HG03066 (cell line): ENCODE results near the gene CDH19.

Source experiments
- ATAC-seq: cut with Tn5 transposase; IDR thresholded peaks from one replicate; pipeline ENCODE4 v1.9.1; 2021; ENCODE audit warnings: low read depth; ENCODE audit not compliant: unreplicated experiment

The CDH19 gene

DNA sequence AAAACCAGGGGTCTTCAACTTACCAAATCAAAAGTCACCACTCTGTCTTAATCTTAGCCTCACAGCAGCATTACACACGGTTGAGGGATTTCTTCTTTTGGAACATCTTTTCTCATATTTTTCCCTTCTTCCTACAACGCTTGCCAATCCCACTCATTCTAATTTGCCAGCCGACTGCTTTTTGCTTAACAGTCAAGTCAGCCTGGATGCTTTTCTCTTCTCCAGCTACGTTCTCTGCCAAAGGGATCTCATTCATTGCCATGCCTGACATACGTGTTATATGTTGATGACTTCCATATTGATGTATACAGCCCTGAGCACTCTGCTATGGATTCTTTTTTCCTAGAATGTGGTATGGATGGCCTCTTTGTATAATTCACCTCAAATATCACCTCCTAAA lies 37.3 kb downstream of the CDH19 start:
- no peak for ATAC-seq

GRCh38 chr18:66564236-66564635 lies 39.7 kb downstream of the CDH19 start:
- ATAC-seq, result no peak

GRCh38 chr18:66562279-66562678 lies 41.6 kb downstream of the CDH19 start:
- no peak for ATAC-seq

- ATAC-seq, result no peak
Observed at GRCh38 chr18:66560094-66560493, 43.8 kb downstream of the CDH19 start.

GRCh38 chr18:66558773-66559172 lies 45.1 kb downstream of the CDH19 start:
- no peak for ATAC-seq

- no peak for ATAC-seq
Observed at GRCh38 chr18:66557091-66557490, 46.8 kb downstream of the CDH19 start.

DNA sequence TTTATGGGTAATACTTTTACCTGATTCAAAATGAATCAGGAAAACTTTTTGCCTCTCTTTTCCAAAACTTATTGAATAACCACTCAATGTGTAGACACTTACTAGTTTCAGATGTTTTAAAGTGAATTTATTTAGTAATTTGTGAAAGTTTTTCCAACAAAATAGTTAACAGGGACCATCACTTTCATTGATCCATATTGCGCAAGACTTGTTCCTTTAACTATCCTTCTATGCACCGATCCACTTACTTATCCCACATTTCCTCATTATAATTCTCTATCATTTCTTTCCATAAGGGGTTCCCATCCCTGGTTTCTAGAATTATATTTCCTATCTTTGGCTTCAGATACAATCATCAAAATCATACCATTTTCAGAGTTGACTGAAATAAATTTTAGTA lies 48.3 kb downstream of the CDH19 start:
- ATAC-seq, result no peak

- ATAC-seq, result no peak
Observed at GRCh38 chr18:66553824-66554223, 50.1 kb downstream of the CDH19 start.

DNA sequence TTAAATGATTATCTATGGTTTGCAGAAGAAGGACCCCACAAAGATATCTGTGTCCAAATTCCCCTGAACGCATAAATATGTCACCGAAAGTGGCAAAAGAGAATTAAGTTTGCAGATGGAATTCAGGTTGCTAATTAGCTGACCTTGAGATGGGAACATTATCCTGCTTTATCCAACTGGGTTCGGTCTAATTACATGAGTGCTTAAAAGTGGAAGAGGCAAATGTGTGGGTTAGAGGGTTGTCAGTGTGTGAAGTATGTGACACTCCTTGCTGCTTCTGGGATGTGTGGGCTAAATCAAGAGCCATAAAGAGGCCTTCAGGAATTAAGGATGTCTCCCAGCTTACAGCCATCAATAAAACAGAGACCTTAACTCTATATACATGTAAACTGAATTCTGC lies 53.5 kb downstream of the CDH19 start:
- ATAC-seq, result no peak

- no peak for ATAC-seq
Observed at GRCh38 chr18:66548747-66549146, 55.1 kb downstream of the CDH19 start.

DNA sequence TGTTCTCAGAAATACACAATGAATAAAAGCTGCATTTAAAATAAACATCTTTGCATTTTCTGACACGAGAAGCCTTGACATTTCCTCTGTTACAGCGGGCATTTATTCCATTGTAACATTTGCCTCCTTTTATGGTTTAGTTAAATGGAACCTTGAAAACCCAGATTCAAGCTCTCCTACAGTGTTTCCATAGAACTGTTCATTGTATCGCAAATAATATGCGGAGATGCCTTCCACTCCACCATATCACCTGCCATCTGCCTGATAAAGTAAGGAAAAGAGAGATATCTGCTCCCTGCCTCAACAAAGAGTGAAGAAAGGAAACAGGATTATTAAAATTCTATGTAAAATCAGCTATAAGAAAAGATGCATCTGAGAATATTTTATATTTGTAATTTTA lies 69.8 kb downstream of the CDH19 start:
- ATAC-seq, result no peak

- ATAC-seq, result no peak
Observed at GRCh38 chr18:66533693-66534092, 70.2 kb downstream of the CDH19 start.

GRCh38 chr18:66523219-66523991 lies 80.5 kb downstream of the CDH19 start:
- ATAC-seq, result no peak

DNA sequence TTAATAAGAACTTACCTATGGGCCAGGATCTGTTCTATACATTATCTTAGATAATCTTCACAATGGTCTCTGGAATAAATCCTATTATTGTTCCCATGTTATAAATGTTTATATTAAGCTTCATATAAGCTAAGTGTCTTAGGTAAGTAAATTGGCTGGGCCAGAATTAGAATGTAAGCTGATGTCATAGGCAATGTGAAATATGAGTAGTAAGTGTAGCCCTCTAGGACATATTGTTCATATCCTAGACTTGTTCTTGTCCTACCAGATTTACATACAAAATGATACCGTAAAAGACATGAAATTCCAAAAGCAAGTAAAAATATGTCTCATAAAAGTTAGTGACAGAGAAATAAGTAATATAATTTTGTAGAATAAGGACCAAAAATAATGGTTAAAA lies 89.9 kb downstream of the CDH19 start:
- no peak for ATAC-seq

- ATAC-seq, result no peak
Observed at GRCh38 chr18:66511792-66512191, 92.1 kb downstream of the CDH19 start.

- ATAC-seq, result no peak
Observed at GRCh38 chr18:66511289-66511688, 92.6 kb downstream of the CDH19 start.

GRCh38 chr18:66510357-66511045 lies 93.4 kb downstream of the CDH19 start:
- no peak for ATAC-seq

DNA sequence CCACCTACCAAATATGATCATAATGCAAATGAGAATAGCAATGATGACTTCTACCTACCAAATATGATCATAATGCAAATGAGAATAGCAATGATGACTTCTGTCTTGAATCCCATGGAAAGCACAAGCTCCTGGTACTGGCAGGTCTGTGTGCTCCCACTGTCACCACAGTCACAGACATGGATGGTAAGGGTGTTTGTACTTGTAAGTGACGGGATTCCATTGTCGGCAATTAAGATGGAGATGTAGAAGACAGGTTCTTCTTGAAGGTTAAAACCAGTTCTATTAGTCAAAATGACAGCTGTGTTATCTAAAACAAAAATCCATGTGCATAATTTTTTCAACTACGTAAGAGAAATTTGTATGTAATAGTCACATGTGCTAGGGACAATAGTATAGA lies 95.0 kb downstream of the CDH19 start:
- no peak for ATAC-seq

- no peak for ATAC-seq
Observed at GRCh38 chr18:66506178-66506577, 97.7 kb downstream of the CDH19 start.

DNA sequence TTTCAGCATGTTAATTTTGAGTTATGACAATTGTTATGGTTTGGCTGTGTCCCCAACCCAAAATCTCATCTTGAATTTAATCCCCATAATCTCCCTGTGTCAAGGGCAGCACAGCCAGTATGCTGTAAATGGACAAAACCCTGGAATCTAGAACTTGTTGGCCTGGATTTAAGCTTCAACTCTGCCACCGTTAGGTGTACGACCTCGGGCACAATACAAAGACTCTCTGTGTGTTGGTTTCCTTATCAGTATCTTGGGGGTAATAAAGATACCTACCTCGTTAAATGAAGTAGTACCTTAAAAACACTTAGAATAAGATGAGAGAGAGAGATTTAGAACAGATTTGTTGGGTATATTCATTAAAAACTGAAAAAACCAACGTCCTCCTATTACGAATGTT lies 106.5 kb downstream of the CDH19 start:
- ATAC-seq, result no peak

DNA sequence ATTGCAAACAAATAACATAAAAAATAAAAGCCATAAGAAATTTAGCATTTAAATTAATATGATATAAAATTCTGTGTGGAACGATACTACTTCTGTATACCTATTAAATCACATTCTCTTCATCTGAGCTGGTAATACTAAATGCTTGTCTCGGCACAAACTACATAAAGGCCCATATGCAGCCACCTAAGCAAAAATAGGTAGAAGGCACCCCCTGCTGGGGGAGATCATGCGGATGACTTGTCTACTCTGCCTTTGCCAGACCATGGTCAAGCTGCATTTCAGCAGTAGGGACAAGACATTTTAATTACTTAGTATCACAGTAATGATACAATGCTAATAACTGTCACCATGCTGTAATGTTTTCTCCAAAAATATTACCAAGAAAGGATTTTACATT lies 108.0 kb downstream of the CDH19 start:
- peak; percentile 61 for ATAC-seq

DNA sequence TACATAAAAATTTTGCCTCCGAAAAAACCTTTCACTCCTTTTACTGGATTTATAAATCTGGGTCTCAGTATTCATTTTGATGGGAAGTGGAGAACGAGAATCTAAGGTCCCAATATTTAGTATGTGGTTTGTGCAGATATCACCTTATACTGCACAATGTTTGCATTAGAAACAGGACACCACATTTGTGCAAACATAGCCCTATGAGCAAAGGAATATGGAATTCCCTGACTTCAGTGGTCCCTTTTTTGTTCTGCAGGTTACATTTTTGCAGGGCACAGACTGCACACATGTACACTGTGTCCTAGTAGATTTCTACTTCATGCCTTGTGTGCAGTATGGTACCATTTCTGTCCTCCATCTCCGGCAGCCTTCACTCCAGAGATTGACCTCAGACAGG lies 130.0 kb downstream of the CDH19 start:
- no peak for ATAC-seq
